Smooth muscle cell (in vitro differentiated cells): ENCODE measurements around the gene KIFAP3. TPM values are rescaled to one million over a fixed set of nuclear protein-coding genes. Genes with fewer than 3 reads are reported as not detected.

Experiments
- DNase-seq: peaks from one replicate; lab custom pipeline; 2025; ENCODE audit not compliant: unreplicated experiment; lab: John Stamatoyannopoulos, UW
- H2AFZ ChIP-seq: fragments of 200-600 bp; sonication (generic); 2 replicates; pipeline ENCODE4 v1.6.0; 2016; ENCODE audit warnings: antibody characterized with exemption, low read depth, mild to moderate bottlenecking
- H3F3A ChIP-seq: fragments of 200-600 bp; sonication (generic); 2 replicates; pipeline ENCODE4 v1.6.0; 2017; ENCODE audit warnings: antibody characterized with exemption, low read depth
- H3K27ac ChIP-seq: fragments of 200-600 bp; sonication (generic); 2 replicates; pipeline ENCODE4 v1.5.1; 2016; ENCODE audit warnings: low read depth, mild to moderate bottlenecking
- H3K27me3 ChIP-seq: fragments of 200-600 bp; sonication (generic); 2 replicates; pipeline ENCODE4 v1.6.1; 2016; ENCODE audit warnings: low read depth, mild to moderate bottlenecking
- H3K36me3 ChIP-seq: fragments of 200-600 bp; sonication (generic); 2 replicates; pipeline ENCODE4 v1.5.1; 2016; ENCODE audit warnings: low read depth
- H3K4me1 ChIP-seq: fragments of 200-600 bp; sonication (generic); 2 replicates; pipeline ENCODE4 v1.5.1; 2016; ENCODE audit warnings: low read depth
- H3K4me2 ChIP-seq: fragments of 200-600 bp; sonication (generic); 2 replicates; pipeline ENCODE4 v1.6.0; 2016; ENCODE audit warnings: mild to moderate bottlenecking
- H3K4me3 ChIP-seq: fragments of 200-600 bp; sonication (generic); 2 replicates; pipeline ENCODE4 v1.5.1; 2016; ENCODE audit warnings: mild to moderate bottlenecking
- H3K79me2 ChIP-seq: fragments of 200-600 bp; sonication (generic); 2 replicates; pipeline ENCODE4 v1.6.0; 2016; ENCODE audit warnings: low read depth, mild to moderate bottlenecking
- H3K9ac ChIP-seq: fragments of 200-600 bp; sonication (generic); 2 replicates; pipeline ENCODE4 v1.6.0; 2016; ENCODE audit warnings: low read depth
- H3K9me3 ChIP-seq: fragments of 200-600 bp; sonication (generic); replicated peaks from 2 replicates; pipeline ENCODE4 v1.5.1; 2016; ENCODE audit warnings: low read depth
- H4K20me1 ChIP-seq: fragments of 200-600 bp; sonication (generic); 2 replicates; pipeline ENCODE4 v1.6.0; 2016; ENCODE audit warnings: low read depth
- CTCF ChIP-seq: fragments of 200-600 bp; sonication (generic); IDR thresholded peaks from 2 replicates; pipeline ENCODE4 v1.5.1; 2017; ENCODE audit warnings: borderline replicate concordance, mild to moderate bottlenecking, antibody characterized with exemption; ENCODE audit not compliant: insufficient read depth, poor library complexity, severe bottlenecking
- WGBS: methylation state at CpG from one replicate; pipeline ENCODE4 v1.1.7; 2016; ENCODE audit warnings: low lambda C conversion rate; 5-methylcytosine and 5-hydroxymethylcytosine counted together
- polyA plus RNA-seq: library from polyadenylated mRNA; unstranded; fragments of >200 nt; fragmentation: Nextera tagmentation; extraction: Ambion mirVana; gene quantifications from 2 replicates; pipeline ENCODE4 v1.2.1, GENCODE V29; 2016
- total RNA-seq: library from RNA; depleted of rRNA; stranded (reverse); fragments of >200 nt; gene quantifications from 2 replicates; pipeline ENCODE4 v1.2.3, GENCODE V29; 2014

Gene KIFAP3
- total and polyA plus RNA-seq, 2 experiments from 2014 or later: 37.1 to 55.3 TPM

- Histone ChIP-seq H2AFZ (no peak overlapping the region), H3K4me2 (peak overlapping the region; percentile 69), H3K79me2 (peaks cover 95% of the 10 kb centered on the region)
These were observed 5.6 kb downstream of the KIFAP3 start for GRCh38 chr1:170068923-170069322.

GRCh38 chr1:170067253-170067819 is 7.2 kb downstream of the KIFAP3 start:
- Histone ChIP-seq H3K4me3 (no peak overlapping the region), H4K20me1 (no peaks in the 10 kb centered on the region), H3K36me3 (no peaks in the 10 kb centered on the region), H3K27ac (no peak overlapping the region), H3K4me1 (no peaks in the 10 kb centered on the region), H3K9ac (no peak overlapping the region), H3K27me3 (no peaks in the 10 kb centered on the region), H2AFZ (no peak overlapping the region), H3K9me3 (no peaks in the 10 kb centered on the region), H3K79me2 (peaks cover 90% of the 10 kb centered on the region), H3K4me2 (peak overlapping the region; percentile 69), H3F3A (no peaks in the 10 kb centered on the region)
- no peak for DNase-seq
- no peak for TF ChIP-seq CTCF
- WGBS: 81% methylated on average over 3 of the region's 3 CpGs

More at GRCh38 chr1:170068923-170069322, 5.6 kb downstream of the KIFAP3 start:
- H3K4me1 ChIP-seq: peaks cover 6% of the 10 kb centered on the region
- H3K27me3 ChIP-seq: no peaks in the 10 kb centered on the region
- no peak for DNase-seq
- no peaks in the 10 kb centered on the region for H3K9me3 ChIP-seq
- H3K9ac ChIP-seq: no peak overlapping the region
- H3F3A ChIP-seq: no peaks in the 10 kb centered on the region
- no peaks in the 10 kb centered on the region for H4K20me1 ChIP-seq
- no peak for TF ChIP-seq CTCF
- no peaks in the 10 kb centered on the region for H3K36me3 ChIP-seq
- peak overlapping the region; percentile 12 for H3K4me3 ChIP-seq
- no peak overlapping the region for H3K27ac ChIP-seq

- H3K4me1 ChIP-seq: no peaks in the 10 kb centered on the region
- WGBS: 52% methylated on average over 1 of the region's 1 CpG
- TF ChIP-seq CTCF: no peak
- DNase-seq: no peak
- H3K9me3 ChIP-seq: no peaks in the 10 kb centered on the region
- no peaks in the 10 kb centered on the region for H3F3A ChIP-seq
- no peak overlapping the region for H3K9ac ChIP-seq
- no peak overlapping the region for H3K27ac ChIP-seq
- H4K20me1 ChIP-seq: no peaks in the 10 kb centered on the region
- no peaks in the 10 kb centered on the region for H3K36me3 ChIP-seq
- peaks cover 75% of the 10 kb centered on the region for H3K79me2 ChIP-seq
- no peak overlapping the region for H2AFZ ChIP-seq
- no peaks in the 10 kb centered on the region for H3K27me3 ChIP-seq
- no peak overlapping the region for H3K4me3 ChIP-seq
- no peak overlapping the region for H3K4me2 ChIP-seq
These were observed 9.7 kb downstream of the KIFAP3 start for GRCh38 chr1:170064821-170065220.
